Embryonic facial prominence (tissue), 1 donor: ENCODE measurements around the gene KCNQ1.

Experiments used
- DNase-seq: peaks from one replicate; pipeline ENCODE4 v3.0.0-alpha.2; 2016; ENCODE audit errors: extremely low spot score

The KCNQ1 gene

DNA sequence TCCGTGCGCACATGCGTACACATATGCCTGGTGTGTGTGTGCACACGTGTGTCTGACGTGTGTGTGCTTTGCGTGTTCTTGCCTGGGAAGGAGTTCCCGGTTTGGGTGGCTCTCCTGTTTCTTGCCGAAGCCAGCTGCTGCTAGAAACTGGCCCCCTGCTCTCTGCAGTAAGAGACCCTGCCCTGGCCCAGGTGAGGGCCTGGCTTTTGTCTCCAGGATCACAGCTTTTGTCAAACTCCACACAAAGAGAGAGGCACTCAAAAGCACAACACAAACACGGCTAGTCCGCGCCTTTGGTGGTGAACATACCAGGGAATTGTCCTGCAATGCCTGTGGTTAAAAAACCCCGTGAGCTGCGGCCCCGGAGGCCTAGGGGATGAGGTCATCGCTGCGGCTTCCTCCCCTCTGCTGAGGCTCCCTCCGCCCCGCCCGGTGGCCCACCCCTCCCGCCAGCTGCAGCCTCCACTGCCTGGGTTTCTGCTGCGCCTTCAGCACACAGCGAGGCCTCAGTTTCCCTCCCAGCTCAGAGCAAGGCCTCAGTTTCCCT is 88.9 kb downstream of the KCNQ1 start:
- DNase-seq = peak; percentile 52

DNA sequence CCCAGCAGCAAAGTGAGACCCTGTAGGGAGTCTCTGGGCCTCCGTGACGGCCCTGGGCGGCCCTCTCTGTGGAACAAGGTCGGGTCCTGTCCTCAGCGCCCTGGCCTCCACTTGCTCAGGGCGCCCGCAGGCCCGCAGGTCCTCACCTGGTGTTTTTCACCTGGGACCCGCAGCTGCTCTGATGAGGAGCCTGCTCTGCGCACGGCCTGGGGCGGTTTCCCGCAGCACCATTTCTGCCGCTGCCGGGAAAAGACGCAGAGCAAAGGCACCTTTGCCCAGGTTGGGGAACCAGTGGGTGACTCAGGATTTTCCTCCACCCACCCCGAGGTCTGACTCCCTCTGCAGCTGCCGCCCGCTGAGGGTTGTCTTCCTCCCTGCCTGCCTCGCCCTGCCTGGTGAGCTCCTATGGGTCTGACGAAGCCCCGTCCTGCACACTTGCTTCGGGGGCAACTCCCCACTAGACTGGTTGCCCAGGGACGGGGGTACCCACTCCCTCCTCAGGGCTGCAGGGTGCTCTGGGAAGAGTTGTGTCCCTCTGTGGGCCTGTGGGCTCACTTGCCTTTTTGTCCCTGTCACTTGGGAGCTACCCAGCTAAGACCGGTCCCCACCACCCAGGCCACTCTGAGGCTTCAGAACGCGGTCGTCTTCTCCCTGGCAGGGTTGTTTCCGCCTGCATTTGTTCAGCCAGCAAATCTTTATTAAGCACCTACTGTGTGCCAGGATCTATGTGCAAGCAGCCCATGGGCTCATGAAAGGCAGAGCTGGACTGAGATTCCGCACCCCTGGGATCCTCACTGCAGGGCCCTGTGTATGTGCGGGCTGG is 89.5 kb downstream of the KCNQ1 start:
- DNase-seq = no peak

DNA sequence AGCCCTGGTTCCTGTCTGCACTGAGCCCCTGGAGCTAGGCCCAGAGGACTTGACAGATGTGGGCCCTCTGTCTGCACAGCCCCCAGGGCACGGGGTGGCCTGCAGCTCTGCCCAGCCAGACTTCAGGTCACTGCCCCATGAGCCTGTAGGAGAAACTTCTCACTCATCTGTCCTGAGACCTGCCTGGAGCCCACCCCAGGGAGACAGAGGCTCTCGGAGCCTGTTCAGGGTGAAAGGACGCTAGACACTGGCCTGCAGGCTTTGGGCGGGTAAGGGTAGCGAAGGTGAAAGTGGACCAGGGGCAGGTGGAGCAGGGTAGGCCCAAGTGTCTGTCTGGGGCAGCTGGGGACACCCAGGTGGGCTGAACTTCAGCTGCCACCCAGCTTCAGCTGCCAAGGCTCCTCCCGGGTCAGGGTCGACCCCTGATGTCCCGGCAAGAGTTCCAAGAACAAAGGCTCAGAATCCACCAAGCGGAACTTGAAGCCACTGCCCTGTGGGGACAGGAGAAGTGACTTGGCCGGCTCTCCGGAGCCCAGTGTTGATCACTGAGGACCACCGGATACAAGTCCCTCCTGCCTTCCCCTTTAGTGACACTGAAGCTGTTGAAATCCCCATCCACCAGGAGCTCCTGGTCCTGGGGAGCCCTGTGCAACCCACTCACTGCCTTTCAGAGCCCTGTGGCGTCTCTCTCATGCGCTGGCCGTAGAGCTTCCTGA is 90.3 kb downstream of the KCNQ1 start:
- no peak for DNase-seq

DNA sequence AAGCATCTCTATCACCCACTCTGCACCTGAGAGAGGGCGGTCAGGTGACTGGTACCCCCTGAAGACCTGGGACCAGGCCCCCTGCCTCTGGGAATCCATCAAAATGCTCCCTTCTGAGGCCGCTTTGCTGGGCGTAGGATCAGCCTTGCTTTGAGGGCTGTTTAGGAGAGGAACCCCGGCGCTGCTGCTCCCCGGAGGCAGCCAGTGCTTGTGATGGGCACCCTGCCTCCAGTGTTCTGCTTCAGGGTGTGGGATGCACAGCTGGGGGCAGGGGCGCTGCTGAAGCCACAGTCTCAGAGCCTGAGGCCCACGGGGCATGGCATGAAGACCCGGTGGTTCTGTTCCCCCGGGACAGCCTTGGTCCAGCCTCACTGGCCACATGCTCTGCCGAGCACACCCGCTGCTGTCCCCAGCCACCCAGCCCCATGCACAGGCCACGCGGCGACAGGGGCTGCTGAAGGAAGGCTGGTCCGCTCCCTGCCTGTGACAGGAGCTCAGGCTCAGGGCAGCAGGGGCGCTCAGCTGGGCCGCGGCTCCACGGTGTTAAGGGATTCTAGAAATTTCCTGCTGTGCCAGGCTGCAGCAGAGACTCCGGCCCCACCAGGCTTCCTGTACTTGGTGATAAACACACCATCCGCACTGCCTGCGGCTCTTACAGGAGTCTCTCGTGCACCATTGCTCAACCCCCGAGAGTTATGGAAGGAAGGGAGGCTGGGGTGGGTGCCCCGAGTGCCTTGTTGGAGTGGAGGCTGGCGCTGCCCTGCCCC is 91.0 kb downstream of the KCNQ1 start:
- DNase-seq = no peak

DNA sequence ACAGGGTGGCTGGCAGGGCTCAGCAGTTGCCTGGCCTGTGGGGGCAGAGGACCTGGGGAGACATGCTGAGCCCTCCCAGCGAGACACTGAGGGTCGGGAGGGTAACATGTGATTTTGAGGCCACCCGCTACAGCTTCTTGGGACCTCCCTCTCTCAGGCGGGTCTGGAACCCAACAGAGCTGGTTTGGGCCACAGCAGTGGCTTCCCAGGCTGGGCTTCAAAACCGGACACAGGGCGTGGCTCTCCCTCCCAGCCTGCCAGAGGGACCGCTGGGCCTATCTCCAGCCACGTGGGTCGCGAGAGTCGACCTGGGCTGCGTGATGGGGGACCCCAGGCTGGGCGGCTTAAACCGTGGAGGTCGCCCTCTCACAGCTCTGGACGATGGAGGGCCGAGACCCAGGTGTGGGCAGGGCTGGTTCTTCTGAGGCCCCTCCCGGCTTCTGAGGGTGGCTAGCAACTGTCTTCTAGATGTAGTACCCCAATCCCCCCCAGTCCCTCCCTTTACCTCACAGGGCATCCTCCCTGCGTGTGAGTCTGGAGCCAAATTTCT is 91.7 kb downstream of the KCNQ1 start:
- DNase-seq = no peak

DNA sequence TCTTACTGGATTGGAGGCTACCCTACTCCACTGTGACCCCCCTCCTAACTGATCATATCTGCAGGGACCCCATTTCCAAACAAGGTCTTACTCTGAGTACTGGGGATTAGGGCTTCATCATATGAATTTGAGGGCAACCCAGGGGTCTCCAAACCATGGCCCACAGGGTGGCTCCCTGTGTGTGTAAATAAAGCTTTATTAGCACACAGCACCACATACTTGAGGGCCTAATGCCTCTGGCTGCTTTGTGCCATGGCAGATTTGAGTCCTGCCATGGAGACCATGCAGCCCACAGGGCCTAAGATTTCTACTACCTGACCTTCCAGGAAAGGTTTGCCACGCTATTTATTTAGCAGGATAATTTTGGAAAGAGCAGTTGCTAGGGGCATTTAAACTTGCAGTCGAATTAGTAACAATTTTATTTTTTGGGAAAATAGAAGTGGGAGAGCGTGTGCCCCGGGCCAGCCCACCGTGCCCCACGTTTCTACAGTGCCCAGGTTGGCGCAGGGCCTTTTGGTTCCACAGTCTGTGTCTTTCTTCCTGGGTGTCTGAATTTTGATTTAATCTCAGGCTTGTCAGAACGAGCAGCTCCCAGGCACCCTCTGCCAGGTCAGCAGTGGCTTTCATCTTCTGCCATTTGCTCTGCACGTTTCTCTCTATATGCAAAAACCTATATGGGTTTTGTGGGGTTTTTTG is 92.3 kb downstream of the KCNQ1 start:
- DNase-seq = no peak

DNA sequence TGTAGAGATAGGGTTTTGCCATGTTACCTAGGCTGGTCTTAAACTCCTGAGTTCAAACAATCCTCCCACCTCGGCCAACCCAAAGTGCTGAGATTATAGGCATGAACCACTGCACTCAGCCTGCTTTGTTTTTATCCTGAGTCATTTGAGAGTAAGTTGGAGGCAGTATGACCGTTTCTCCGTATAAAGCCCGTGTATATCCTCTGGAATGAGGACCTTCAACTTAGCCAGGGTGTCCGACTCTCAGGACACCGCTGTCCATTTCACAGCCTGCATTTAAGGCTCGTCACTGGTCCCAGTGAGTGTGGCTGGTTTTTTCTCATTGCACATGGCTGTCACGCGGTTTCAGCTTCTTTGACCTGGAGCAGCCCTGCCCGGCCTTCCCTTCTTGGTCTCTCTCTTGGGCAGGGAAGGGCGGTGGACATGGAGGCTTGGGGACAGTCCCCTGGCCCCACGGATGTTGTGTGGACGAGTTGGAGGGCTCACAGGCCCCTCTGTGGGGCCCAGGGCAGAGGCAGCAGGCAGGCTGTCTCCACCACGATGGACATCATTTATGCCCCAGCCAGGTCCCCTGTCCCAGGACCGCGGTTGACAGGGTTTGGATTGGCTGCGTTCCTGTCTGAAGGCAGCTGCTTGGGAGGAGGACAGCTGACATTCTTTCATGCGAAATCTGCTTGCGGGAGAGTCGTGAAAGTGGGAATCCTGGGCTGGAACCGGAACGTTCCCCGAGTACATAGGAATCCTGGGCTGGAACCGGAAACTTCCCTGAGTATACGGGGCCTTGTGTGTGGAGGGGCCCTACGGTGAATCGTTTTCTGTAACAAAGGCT is 93.3 kb downstream of the KCNQ1 start:
- DNase-seq = no peak

DNA sequence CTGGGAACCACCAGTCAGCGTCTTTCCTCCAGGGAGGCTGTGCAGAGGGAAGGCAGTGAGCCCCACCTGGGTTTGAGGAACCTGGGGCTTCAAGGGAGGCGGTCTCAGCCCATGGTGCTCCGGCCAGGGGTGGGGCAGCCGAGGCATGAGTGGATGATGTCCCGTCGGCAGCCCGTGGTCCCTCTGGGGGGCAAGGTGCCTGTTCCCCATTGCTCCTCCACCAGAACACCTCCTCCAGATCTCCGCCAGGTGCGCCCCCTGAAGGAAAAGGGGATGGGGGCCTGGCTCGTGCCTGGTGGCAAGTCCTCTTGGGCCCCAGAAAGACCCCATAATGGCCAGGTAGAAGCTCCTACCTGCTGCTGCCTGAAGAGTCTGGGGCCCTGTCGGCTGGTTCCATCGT is 94.1 kb downstream of the KCNQ1 start:
- DNase-seq = no peak

DNA sequence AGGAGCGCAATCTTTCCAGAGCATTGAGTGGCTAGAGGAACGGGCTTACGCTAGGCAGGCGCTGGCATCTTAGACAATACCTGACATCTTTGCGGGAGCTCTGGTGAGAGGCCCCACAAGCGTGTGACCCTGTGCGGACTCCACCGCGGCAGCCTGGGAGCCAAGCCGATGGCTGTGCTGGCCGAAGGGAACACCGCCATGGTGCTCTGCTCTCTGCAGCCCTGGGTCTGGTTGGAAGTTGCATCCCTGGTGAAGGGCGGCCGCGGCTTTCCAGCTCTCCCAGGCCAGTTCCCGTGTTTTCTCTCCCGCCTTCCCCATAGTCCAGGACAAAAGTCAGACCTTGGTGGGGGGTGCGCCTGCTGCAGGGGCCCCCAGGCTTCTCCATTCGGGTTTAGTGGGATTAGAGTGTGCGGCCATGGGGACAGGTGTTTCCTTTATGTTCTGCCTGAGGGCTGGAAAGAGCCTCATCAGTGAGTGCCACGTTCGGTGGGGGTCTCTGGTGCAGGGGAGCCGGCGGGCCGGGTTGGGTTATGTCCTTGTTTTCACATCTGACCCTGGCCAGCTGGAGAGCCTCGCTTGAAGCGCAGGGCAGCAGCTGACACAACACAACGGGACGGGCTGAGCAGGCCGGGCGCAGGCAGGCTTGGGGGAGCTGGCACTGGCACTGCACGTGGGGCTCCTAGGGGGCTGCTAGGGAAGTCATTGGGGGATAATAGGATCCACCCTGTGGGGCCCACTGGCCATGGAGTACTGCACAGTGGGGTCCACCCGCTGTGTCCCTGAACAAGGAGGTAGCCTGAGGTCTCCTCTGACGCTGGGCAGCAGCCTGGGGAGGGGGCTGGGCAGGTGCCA is 94.8 kb downstream of the KCNQ1 start:
- DNase-seq = no peak

DNA sequence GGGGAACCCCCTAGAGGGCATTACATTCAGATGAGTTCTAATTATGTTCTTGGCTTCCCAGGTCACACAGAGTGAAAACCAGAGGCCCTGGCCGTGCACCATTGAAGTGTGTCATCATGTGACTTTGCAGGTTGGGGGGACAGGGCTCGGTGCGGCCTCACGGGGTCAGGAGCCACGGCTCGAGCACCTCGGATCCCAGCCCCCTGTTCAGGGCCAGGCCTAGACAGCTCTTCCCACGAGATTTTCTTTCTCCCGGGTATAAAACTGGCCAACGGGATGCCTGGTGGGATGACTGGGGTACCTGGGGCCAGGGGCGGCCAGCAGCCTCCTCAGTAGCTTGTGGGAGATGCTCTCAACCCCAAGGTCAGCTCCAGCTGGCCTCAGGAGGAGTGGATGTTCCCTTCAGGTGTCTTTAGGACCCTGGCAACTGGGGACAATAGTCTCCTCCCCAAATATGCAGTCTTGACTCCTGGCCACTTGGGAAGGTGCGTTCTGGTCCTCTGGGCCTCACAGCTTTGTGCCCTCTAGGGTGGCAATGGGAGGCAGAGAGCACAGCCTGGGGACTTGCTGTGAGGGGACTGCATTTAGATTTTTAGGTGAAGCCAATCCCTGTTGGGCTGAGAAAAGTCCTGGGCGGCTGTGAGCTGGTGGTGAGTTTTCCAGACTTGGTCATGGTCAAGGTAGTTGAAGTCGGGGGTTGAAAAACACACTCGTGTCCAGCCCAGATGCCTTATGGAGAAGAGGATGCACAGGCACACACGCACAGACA is 95.6 kb downstream of the KCNQ1 start:
- DNase-seq = no peak

DNA sequence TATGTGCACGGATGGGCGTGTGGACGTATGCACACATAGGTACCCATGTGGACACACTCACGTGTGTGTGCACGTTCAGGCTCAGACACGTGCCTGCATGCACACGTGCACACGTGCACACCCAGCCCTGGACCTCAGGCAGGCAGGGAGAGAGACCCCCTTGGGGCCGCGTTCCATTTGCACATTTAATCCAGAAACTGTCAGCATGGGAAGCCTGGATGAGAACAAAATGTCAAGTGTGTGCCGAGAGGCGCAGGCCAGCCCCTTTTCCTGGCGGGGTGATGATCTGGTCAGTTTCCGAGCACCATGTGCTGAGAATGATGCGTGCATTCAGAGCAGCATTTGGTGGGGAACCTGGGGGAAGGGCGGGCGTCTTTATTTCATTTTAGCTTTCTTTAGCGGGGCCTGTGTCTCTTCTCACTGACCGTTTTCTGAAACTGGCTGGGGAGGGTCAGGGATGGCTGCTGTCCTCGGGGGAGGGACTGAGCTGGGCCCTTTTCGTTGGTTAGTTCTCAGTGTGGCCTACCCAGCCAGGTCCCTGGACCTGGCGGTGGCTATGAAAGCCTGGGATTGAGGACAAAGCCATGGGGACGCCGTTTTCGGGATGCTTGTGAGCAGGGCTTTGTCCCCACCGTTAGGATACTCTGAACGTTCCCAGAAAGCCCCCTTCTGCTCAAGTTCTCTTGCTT is 96.3 kb downstream of the KCNQ1 start:
- DNase-seq = no peak

DNA sequence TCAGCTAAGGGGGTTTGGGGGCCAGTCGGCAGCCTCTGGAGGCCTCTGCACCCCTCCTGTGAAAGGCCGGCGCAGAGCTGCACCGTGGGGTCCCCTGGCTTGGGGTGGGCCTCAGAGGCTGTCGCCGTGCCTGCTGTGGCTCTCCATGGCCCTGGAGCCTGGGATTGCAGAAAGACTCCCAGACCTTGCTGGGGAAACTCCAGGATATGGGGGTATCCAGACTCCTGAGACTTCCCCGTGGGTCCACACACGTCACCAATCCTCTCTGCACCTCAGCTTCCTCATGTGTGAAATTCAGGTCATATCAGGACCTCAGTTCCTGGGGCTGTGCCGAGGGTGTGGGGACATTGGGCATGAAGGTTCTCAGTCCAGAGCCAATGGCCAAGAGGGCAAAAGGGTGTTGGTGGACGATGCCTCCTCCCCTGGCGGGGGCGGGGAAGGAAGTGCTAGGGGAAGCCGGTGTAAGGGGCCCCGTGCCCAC is 97.1 kb downstream of the KCNQ1 start:
- DNase-seq = no peak

DNA sequence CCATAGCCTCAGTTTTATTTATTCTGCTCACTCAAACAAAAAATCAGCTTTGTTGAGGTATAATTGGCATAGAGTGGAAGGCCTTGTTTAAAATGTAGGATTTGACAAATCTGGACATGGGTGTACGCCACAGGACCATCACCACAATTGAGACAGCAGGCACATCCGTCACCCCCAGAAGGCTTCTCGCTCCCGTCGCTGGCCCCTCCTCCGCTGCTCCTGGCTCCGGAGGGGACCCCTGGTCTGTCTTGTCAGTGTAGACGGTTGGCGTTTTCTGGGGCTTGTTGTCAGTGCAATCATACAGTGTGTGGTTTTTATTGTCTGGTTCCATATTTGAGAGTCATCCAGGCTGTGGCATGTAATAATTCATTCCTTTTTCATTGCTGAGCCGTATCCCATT is 97.6 kb downstream of the KCNQ1 start:
- DNase-seq = no peak

DNA sequence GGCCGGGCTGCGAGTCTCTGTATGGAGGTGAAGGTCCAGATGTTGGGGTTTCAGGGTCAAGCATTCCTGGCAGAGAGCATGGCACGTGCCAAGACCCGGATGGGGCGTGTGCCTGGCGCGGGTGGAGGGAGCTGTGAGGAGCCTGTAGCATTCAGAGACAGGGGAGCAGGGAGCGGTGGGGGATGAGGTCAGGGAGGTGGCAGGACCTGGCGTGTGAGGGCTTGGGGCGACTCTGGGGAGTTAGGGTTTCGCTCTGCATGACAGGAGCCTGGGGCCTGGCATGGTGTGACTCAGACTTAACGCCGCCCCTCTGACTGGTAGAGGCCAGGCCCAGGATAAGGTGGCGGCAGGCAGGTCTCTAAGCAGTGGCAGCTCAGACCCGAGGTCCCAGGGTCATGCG is 103.0 kb downstream of the KCNQ1 start:
- no peak for DNase-seq

DNA sequence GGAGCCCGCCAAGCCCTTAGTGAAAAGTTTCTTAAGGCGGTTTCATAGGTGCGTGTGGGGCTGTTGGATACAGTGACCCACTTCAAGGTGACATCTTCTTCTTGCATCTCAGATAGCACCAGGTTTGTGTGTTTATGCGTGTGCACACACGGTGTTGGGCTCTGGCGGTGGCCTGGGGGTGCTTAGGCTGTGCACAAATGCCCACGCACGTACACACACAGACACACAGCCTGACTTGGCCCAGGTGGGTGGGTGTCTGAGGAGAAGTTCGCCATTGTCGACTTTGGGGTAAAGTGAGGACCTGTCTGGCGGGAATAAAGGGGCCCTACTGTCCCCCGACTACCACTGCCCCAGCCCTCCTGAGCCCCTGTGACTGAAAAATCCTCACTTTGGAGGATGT is 103.8 kb downstream of the KCNQ1 start:
- no peak for DNase-seq

DNA sequence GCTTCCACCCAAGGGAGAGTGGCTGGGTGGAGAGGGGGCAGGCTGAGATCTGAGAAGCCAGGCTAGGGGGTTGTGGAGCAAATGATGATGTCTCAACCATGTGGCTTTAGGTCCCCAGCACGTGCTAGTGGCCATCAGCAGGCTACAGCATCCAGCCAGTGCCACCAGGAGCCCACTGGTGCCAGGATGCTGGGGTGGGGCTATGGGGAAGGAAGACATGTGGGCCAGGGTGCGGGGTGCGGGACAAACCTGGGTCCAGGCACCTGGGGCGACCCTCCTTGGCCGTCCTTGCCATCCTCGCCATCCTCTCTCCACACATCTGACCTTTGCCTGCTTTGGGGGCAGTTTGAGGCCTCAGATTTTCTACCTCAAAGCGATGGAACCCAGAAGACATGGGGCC is 104.3 kb downstream of the KCNQ1 start:
- no peak for DNase-seq

DNA sequence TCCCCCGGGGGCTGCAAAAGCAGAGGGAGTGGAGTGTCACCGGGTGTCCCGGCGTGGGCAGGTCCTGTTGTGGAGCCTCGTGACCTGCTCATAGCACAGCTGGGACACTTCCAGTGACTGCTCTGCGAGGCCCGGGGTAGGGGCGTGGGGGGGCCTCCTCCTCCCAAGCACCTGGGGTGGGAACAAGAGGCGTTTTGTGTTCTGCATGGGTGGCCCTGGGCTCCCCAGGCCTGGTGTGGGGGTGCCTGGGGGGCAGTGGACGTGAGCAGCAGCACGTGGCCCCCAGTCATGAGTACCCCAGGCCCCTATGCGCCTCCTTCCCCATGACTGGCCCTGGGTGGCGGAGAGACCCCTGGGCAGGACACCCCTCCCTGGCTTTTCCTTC is 104.7 kb downstream of the KCNQ1 start:
- DNase-seq = no peak
